Right kidney (tissue), 1 donor: ENCODE results near the gene EPB41L1.

Source experiments
- DNase-seq: peaks from one replicate; pipeline ENCODE4 v3.0.0-alpha.2; 2016

EPB41L1 gene

DNA sequence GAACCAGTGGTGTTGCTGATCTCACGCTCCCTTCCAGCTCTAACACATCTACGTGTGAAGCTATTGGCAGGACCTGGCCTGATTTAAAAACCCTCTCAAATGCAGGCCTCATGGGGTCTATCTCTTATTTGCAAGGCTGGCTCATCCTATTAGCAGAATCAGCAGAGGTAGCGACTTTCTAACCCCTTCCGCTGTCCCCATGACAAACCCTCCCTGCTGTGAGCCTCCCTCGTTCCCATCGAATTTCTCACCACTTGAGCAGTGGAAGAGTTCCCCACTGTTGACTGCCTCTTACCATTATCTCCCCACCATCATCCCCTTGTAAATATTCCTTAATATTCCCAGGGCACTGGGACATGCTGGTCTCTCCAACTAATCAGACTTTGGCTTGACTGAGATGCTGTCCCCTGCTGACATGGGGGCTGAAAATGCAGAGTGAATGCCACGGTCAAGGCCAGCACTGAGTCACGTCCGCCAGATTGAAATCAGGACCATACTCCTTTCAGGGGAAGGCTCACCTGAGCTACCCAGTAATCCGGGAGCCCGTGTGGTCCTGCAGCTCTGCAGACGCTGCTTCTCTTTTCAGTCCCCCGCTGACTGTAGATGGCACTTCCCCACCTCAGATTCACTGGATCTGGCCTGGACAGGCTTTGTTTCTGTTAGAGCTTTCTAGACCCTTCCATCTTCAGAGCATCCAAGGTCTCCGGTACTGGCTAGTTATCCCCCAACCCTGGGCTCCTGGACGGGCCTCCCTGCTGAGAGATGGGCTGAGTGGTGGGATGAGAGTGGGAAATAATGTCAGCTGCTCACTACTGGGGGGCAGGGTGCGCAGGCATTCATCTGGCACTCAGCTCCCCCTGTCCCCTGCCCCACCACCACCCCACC is 104.9 kb downstream of the EPB41L1 start:
- DNase-seq = no peak

DNA sequence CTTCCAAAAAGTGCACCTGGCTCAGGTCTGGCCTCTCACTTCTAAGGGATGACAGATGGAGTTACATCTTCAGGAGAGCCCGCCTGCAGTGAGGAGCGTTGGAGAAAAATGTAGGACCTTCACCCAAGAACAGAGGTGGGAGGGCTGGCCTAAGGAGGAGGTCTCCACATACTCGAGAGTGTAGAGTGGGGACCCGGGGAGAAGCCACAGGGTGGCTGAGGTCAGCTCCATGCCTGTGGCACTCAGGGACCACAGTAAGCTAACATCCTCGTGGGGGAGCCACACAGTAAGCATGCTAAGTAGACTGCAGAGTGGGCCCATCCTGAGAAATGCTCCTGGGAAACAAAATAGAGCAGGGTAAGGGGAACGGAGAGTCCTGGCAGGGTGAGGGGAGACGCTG is 105.8 kb downstream of the EPB41L1 start:
- no peak for DNase-seq

- no peak for DNase-seq
Measured at GRCh38 chr20:36261389-36262105, 107.0 kb downstream of the EPB41L1 start.

GRCh38 chr20:36262440-36262839 is 107.9 kb downstream of the EPB41L1 start:
- no peak for DNase-seq

GRCh38 chr20:36264426-36265246 is 110.1 kb downstream of the EPB41L1 start:
- no peak for DNase-seq

DNA sequence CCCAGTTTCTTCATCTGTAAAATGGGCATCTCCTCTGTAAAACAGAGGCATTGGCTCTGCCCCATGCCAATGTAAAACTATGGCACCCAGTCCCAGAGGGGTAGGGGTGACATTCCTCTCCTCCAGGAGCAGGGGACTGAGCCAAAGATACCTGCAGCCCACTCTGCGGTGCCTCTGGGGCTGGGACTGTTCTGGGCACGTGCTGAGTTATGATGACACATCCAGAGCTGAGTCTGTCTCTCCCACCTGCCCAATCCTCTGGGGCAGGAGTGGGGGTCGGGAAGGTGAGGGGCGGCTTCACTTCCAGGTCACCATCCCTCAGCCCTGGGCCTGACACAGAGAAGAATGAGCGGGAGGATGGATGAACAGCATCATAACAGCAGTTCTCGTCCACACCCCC is 111.6 kb downstream of the EPB41L1 start:
- no peak for DNase-seq

- no peak for DNase-seq
Measured at GRCh38 chr20:36267605-36268381, 113.3 kb downstream of the EPB41L1 start.

DNA sequence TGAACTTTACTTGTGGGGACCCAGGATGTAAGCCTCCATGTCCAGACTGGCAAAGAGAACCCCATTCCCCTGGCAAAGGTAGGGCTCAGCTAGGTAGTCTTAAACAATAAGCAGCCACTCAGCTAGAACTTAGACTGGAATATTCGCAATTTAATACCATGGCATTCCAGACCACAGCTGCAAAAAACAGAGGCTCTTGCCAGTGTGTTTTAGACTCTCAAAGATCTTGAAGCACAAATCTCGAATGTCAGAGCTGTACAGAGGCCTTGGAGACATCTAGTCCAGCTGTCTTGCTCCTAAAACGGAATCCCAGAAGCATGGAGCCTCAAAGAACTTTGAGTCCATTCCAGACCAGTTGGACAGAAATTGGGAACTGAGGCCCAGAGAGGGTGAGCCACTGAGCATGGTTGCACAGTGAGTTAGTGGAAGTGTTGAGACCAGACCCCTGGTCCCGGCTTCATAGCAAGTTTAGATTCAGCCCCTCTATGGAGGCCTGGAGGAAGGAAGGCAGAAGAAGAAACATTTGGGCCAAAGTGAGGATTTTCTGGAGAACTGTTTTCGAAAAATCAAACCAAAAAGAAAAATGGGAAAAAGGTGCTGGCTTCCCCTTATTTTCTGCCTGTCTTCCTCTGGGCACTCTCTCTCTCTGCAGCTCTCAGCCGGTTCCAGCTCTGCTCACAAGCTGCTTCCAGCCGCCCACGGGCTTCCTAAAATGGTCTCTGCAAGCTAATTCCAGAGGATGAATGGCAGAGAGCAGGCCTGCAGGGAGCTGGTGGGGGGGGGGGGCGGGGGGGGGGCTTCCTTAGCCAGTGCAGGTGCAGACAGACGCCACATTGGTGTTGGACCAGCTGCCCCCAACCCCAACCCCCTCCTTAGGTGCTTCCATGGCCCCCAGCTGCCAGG is 114.2 kb downstream of the EPB41L1 start:
- no peak for DNase-seq

- no peak for DNase-seq
Measured at GRCh38 chr20:36269507-36269906, 115.0 kb downstream of the EPB41L1 start.

GRCh38 chr20:36270744-36271638 is 116.5 kb downstream of the EPB41L1 start:
- DNase-seq = no peak

DNA sequence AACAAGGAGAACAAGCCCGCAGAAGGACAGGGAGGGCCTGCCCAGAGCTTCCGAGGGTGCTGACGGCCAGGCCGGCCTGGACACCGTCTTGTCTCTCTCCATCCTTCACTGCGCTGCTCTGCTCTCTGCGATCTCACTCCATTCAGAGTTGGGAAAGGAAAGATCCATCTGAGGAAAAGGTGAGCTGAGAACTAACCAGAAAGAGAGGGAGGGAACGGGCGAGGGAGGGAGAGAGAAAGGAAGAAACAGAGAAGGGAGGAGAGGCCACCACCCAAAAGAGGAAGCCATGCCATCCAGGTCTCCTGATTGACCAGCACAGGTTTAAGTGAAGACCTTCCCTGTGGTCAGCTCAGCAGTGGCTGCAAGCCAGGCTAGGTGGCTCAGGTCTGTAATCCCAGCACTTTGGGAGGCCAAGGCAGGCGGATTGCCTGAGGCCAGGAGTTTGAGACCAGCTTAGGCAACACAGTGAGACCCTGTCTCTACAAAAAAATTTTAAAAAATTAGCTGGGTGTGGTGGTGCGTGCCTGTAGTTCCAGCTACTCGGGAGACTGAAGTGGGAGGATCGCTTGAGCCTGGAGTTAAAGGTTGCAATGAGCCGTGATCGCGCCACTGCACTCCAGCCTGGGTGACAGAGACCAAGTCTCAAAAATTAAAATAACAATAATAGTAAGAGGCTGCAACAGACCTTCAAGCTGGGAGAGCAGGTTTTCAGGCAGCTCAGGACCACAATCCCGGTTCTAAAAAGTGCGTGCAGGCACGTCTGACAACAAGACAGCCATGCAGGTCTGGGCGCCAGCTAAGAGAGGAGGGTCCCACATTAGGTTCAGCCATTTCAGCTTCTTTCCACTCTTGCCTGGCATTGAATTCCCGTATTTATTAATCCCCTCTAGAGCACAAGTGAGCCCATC is 117.4 kb downstream of the EPB41L1 start:
- DNase-seq = no peak

DNA sequence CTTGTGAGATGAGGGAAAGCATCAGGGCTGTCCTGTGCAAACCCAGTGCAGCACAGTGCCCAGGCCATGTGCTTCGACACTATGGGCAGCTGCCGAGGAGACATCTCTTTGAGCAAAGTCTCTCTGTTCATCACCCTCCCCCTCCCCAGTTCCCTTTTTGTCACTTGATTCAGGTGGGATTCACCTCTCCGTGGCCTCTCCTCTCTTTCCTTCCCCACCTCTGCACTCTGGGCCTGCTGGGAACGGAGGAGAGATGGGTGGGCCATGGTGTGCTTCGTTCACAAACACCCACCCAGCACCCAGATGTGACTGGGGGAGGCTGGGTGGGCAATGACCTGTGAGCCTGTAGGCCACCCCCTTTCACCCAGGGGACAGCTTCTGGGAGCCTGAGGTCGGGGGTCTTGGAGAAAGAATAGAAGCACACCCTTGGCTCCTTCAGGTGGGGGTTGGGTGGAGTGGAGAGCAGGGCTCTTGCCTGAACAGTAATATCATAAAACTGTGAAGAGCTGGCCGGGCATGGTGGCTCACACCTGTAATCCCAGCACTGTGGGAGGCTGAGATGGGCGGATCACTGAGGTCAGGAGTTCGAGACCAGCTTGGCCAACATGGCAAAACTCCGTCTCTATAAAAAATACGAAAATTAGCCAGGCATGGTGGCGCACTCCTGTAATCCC is 118.1 kb downstream of the EPB41L1 start:
- DNase-seq = no peak

DNA sequence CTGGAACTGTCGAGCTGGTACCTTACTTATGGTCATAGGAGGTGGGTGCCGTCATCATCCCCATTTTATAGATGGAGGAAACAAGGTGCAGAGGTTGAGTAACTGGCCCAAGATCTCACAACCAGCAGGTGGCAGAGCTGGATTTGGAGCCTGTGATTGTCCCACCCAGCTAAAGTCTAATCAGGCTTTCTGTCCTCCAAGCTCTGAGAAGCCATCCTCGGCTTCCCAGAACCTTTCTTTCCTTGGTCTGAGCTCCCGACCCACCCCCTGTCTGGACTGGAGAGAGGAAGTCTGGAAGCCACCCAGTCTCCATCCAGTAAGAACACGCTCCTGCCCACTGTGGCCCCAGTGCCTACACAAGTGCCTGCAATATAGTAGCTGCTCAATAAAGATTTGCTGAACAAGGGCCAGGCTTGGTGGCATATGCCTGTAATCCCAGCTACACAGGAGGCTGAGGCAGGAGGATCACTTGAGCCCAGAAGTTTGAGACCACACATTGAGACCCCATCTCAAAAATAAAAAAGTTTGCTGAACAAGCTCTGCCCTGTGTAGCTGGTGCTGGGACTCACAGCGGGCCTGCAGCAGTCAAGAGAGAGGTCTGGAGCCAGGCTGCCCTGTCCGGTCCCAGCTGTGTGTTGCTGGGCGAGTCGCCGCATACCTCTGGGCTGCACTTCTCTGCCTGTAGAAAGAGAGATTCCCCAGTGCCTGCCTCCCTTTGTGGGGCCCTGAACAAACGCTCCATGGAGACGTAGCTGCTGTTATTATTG is 119.1 kb downstream of the EPB41L1 start:
- DNase-seq = no peak

GRCh38 chr20:36274181-36274841 is 119.8 kb downstream of the EPB41L1 start:
- no peak for DNase-seq

GRCh38 chr20:36275011-36275410 is 120.5 kb downstream of the EPB41L1 start:
- no peak for DNase-seq

DNA sequence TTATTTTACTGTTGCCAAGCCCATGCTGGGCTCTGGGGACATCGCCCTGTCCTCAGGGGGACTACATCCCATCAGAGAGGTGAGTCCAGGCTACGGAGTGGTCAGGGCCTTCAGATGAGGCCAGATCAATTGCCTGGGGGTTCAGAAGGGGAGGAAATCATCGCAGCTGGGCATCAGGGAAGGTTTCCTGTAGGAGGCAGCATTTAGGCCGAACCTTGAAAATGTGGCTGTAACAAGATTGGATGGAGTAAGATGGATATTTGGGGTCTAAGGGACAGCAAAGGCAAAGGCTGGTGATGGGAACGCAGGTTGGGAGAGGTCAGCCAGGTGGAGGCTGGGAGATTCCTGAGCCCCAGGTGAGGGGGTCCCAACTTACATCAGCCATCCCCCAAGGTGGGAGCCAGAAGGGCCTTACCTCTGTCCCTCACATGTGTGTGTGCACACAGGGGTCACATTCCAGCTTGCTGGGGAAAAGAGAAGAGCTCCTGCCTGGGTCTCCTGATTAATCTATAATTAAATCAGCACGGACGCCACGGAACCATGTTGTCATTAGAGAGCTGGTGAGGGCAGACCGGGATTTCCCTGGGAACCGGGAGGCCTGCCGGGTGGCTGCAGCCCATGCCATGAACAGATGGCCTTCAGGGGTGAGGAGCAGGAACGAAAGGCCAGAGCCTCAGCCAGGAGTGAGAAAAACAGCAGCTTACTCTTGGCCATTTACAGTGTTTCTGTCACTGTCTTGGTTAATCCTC is 121.1 kb downstream of the EPB41L1 start:
- DNase-seq = no peak
